DND-41 (cell line): Measurements from ENCODE around the gene TMEM115.

Experiments
- CTCF ChIP-seq: IDR thresholded peaks from 2 replicates; pipeline ENCODE4 v1.5.1; 2012; ENCODE audit warnings: borderline replicate concordance, low read length, moderate library complexity, mild to moderate bottlenecking; ENCODE audit not compliant: poor library complexity, severe bottlenecking; ENCODE audit errors: extremely low read depth
- EZH2 ChIP-seq: IDR thresholded peaks from 3 replicates; pipeline ENCODE4 v1.6.1; 2012; ENCODE audit warnings: borderline replicate concordance, low read depth, mild to moderate bottlenecking, moderate library complexity, low read length, inconsistent platforms; ENCODE audit not compliant: severe bottlenecking

DNA sequence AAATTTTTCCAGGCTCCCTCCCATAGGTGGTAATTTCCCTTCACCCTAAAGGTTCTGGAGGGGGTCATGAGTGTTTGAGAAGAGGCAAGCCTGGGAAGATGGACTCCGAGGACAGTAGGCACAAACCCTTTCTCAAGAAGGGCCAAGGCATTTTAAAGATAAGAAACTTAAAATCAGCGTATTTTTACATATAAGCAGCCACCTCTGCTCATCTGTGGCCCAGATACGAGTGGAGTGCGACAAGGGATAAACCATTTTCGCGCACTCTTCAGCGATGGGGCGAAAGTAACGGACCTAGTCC lies 19.2 kb downstream of the TMEM115 start:
- TF ChIP-seq CTCF: no peak
- no peak for TF ChIP-seq EZH2
